ENCODE data around the gene BMPR2.
"Not testable (repeated sequence)": the region's sequence is repeated elsewhere in the genome, so short reads cannot be mapped to it uniquely, and the experiment has no call there.

Gene BMPR2

DNA sequence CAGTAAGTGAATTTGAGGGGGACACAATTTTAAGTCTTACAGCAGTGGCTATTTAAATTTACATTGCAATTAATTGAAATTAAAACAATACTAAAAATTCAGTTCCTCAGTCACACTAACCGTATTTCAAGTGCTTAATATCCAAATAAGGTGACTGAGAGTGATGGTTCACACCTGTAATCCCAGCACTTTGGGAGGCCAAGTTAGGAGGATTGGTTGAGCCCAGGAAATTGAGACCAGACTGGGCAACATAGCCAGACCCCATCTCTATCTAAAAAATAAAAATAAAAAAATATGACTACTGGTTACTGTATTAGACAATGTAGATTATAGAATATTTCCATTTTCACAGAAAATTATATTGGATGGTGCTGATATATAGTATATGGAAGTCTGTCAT, 79.0 kb downstream of the BMPR2 start:
- DNase-seq, result no peak

DNA sequence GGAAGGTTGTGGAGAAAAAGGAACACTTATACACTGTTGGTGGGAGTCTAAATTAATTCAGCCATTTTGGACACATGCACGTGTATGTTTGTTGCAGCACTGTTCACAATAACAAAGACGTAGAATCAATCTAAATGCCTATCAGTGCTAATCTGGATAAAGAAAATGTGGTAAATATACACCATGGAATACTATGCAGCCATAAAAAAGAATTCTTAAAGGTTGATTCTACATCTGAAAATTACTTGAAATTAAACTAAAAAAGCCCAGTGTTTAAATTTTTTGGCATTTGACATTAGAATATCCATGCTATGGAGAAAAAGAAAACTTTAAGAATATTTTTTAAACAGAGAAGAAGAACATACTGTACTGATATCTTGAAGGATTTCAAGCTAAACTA, 84.0 kb downstream of the BMPR2 start:
- no peak for DNase-seq

- no peak for DNase-seq
Observed at GRCh38 chr2:202479090-202479489, 103.0 kb downstream of the BMPR2 start.

- DNase-seq, result no peak
Observed at GRCh38 chr2:202479610-202480009, 103.5 kb downstream of the BMPR2 start.

DNA sequence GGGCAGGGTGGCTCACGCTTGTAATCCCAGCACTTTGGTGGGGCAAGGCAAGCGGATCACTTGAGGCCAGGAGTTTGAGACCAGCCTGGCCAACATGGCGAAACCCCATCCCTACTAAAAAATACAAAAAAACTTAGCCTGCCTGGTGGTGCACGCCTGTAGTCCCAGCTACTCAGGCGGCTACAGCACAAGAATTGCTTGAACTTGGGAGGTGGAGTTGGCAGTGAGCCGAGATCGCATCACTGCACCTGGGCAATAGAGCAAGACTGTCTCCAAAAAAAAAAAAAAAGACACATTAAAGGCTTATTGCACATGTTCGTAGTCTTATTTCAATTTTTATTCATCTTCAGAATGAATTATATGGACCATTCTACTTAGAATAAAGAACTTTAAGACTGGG, 110.2 kb downstream of the BMPR2 start:
- no peak for DNase-seq

GRCh38 chr2:202488671-202489070, 112.5 kb downstream of the BMPR2 start:
- DNase-seq, result no peak

DNA sequence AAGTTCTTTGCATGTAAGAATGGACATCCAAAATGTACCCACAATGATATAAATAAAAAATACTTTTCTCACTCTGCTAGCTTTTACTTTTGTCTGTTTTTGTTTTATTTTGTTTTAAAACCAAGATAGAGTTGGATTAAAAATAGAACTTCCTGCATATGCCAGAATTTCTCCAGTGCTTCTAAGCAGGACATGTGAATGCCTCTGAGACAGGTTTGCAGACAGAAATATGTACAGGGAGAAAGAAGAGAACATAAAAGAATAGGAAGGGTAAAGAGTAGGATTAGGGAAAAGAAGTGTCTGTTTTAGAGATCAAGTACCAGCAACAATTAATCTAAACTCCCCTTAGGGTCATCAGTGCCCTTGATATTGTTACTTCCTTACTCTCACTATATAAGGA, 114.4 kb downstream of the BMPR2 start:
- no peak for DNase-seq

GRCh38 chr2:202491514-202491913, 115.4 kb downstream of the BMPR2 start:
- no peak for DNase-seq

- DNase-seq, result no peak
Observed at GRCh38 chr2:202494300-202495229, 118.4 kb downstream of the BMPR2 start.

GRCh38 chr2:202495230-202495604, 119.1 kb downstream of the BMPR2 start:
- no peak for DNase-seq

DNA sequence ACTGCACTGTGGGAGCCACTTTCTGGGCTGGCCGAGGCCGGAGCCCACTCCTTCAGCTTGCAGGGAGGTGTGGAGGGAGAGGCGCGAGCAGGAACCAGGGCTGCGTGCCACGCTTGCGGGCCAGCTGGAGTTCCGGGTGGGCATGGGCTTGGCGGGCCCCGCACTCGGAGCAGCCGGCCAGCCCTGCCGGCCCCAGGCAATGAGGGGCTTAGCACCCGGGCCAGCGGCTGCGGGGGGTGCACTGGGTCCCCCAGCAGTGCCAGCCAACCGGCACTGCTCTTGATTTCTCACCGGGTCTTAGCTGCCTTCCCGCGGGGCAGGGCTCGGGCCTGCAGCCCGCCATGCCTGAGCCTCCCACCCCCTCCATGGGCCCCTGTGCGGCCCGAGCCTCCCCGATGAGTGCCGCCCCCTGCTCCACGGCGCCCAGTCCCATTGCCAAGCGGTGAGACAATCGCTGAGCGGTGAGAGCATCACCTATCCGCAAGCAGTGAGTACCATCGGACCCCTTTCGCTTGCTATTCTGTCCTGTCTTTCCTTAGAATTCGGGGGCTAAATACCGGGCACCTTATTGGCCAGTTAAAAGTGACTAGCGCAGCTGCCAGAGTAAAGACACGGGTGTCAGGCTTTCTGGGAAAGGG, 120.8 kb downstream of the BMPR2 start:
- DNase-seq, result not testable (repeated sequence)

GRCh38 chr2:202497473-202497866, 121.3 kb downstream of the BMPR2 start:
- DNase-seq, result not testable (repeated sequence)

GRCh38 chr2:202499841-202500240, 123.7 kb downstream of the BMPR2 start:
- not testable (repeated sequence) for DNase-seq

GRCh38 chr2:202503276-202503675, 127.1 kb downstream of the BMPR2 start:
- DNase-seq, result not testable (repeated sequence)

GRCh38 chr2:202508686-202509085, 132.6 kb downstream of the BMPR2 start:
- no peak for DNase-seq

- no peak for DNase-seq
Observed at GRCh38 chr2:202510911-202511310, 134.8 kb downstream of the BMPR2 start.

GRCh38 chr2:202512176-202512575, 136.0 kb downstream of the BMPR2 start:
- no peak for DNase-seq

DNA sequence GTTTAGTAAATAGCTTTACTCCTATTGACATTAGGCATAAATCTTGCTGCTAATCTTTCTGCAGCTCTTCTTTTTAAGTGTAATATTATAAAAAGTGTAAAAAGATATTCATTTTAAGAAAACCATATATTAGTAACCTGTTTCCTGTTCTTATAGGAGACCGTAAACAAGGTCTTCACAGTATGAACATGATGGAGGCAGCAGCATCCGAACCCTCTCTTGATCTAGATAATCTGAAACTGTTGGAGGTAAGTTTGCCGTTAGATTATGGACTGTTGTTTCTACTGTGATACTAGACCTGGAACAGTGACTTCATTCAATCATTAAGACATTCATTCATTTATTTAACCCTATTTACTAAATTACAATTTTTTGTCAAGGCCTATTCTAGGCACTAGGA, 138.6 kb downstream of the BMPR2 start:
- DNase-seq, result no peak

DNA sequence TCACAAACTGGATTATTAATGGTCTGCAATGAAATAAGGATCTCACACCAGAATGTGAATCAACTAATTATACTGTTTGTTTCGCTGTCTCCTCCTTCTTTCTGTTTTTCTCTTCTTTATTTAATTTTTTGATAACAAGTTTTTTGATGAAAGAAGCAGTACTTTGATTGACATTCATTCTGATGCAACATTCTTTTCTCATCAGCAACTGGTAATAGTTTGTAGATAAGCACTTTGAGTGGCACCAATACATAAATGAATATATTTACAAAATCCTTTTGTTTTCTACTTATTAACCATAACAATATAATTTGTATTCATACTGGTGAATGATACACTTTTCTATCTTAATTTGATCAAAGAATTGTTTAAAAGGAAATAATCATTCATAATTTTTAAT, 143.3 kb downstream of the BMPR2 start:
- no peak for DNase-seq

GRCh38 chr2:202521470-202521869, 145.3 kb downstream of the BMPR2 start:
- no peak for DNase-seq

DNA sequence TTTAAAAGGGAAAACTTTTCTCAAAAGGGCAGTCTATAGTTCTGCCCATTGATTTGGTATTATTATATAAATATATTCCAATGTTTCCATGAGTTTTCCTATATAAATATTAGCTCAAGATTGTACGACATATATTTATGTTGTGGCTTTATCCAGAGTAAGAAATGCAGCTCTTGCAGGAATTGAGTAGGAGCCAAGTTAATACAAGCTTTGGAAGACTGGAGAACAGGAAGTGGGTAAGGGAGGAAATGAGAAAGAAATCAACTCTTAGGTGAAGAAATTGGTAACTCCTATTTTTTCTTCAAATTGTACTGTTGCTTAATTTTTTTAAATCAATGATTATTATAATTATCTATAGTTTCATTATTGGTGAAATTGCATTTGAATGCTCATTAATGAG, 153.3 kb downstream of the BMPR2 start:
- DNase-seq, result no peak

- DNase-seq, result no peak
Observed at GRCh38 chr2:202530038-202530437, 153.9 kb downstream of the BMPR2 start.

- not testable (repeated sequence) for DNase-seq
Observed at GRCh38 chr2:202535290-202535689, 159.2 kb downstream of the BMPR2 start.

GRCh38 chr2:202541137-202541536, 165.0 kb downstream of the BMPR2 start:
- no peak for DNase-seq
